Renal cortical epithelial cell (primary cell): ENCODE data around the gene LMAN2. TPM values are rescaled to one million over a fixed set of nuclear protein-coding genes. Genes with fewer than 3 reads are reported as not detected.
"Not testable (repeated sequence)": the region's sequence is repeated elsewhere in the genome, so short reads cannot be mapped to it uniquely, and the experiment has no call there.

Experiments used
- DNase-seq: peaks from one replicate; pipeline ENCODE4 v3.0.0-alpha.2; 2011; ENCODE audit warnings: low read depth
- total RNA-seq: library from RNA; depleted of rRNA; stranded (reverse); fragments of >200 nt; gene quantifications from 2 replicates; pipeline ENCODE4 v1.2.3, GENCODE V29; 2014

The LMAN2 gene
- total RNA-seq, 1 donor from 2014 or later, result 337 TPM

GRCh38 chr5:177364159-177364962 lies 12.9 kb upstream of the LMAN2 start:
- no peak for DNase-seq

GRCh38 chr5:177363565-177363964 lies 12.1 kb upstream of the LMAN2 start:
- DNase-seq, result no peak

GRCh38 chr5:177362610-177363507 lies 11.4 kb upstream of the LMAN2 start:
- no peak for DNase-seq

GRCh38 chr5:177362292-177362609 lies 10.8 kb upstream of the LMAN2 start:
- DNase-seq, result no peak

- no peak for DNase-seq
Measured at GRCh38 chr5:177361418-177362291, 10.2 kb upstream of the LMAN2 start.

- DNase-seq, result not testable (repeated sequence)
Measured at GRCh38 chr5:177360740-177361139, 9.3 kb upstream of the LMAN2 start.

- DNase-seq, result no peak
Measured at GRCh38 chr5:177359860-177360259, 8.4 kb upstream of the LMAN2 start.

- no peak for DNase-seq
Measured at GRCh38 chr5:177359451-177359851, 8.0 kb upstream of the LMAN2 start.

- DNase-seq, result no peak
Measured at GRCh38 chr5:177358370-177358819, 6.9 kb upstream of the LMAN2 start.

- DNase-seq, result no peak
Measured at GRCh38 chr5:177357459-177358351, 6.2 kb upstream of the LMAN2 start, which contains the start of gene RGS14. Gene RGS14 (plus strand): TSS chr5:177357924. CDS start chr5:177358025, 101 bp downstream.

GRCh38 chr5:177357146-177357458 lies 5.6 kb upstream of the LMAN2 start:
- DNase-seq, result no peak

GRCh38 chr5:177356746-177357145 lies 5.3 kb upstream of the LMAN2 start:
- DNase-seq, result no peak

- no peak for DNase-seq
Measured at GRCh38 chr5:177355868-177356168, 4.3 kb upstream of the LMAN2 start.

- DNase-seq, result no peak
Measured at GRCh38 chr5:177355162-177355867, 3.8 kb upstream of the LMAN2 start.

- DNase-seq, result no peak
Measured at GRCh38 chr5:177354711-177355110, 3.2 kb upstream of the LMAN2 start.

GRCh38 chr5:177354256-177354655 lies 2.8 kb upstream of the LMAN2 start:
- no peak for DNase-seq

- DNase-seq, result no peak
Measured at GRCh38 chr5:177353093-177353492, 1.6 kb upstream of the LMAN2 start.

GRCh38 chr5:177350776-177351391 lies 584 bp downstream of the LMAN2 start:
- no peak for DNase-seq

- no peak for DNase-seq
Measured at GRCh38 chr5:177349762-177350161, 1.7 kb downstream of the LMAN2 start.

- DNase-seq, result no peak
Measured at GRCh38 chr5:177349362-177349647, 2.2 kb downstream of the LMAN2 start.
